Measurements from ENCODE around the gene AKAP5. TPM values are rescaled to one million over a fixed set of nuclear protein-coding genes. Genes with fewer than 3 reads are reported as not detected.

Gene AKAP5
- total RNA-seq, 1 donor from 2014 or later: 2.9 TPM

GRCh38 chr14:64504310-64504896 is 39.1 kb downstream of the AKAP5 start, which contains the start of gene ZBTB1:
Gene ZBTB1, plus strand, starts transcription at chr14:64504770. Its CDS starts 16,735 bp downstream, at chr14:64521505.
- no peak for TF ChIP-seq EZH2 (IDR thresholded peaks at IDR 0.05; ENCODE audit: insufficient read depth, low read length)
- TF ChIP-seq, protein P1, sequence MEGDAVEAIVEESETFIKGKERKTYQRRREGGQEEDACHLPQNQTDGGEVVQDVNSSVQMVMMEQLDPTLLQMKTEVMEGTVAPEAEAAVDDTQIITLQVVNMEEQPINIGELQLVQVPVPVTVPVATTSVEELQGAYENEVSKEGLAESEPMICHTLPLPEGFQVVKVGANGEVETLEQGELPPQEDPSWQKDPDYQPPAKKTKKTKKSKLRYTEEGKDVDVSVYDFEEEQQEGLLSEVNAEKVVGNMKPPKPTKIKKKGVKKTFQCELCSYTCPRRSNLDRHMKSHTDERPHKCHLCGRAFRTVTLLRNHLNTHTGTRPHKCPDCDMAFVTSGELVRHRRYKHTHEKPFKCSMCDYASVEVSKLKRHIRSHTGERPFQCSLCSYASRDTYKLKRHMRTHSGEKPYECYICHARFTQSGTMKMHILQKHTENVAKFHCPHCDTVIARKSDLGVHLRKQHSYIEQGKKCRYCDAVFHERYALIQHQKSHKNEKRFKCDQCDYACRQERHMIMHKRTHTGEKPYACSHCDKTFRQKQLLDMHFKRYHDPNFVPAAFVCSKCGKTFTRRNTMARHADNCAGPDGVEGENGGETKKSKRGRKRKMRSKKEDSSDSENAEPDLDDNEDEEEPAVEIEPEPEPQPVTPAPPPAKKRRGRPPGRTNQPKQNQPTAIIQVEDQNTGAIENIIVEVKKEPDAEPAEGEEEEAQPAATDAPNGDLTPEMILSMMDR (IDR thresholded peaks at IDR 0.05; ENCODE audit: insufficient read depth, low read depth, low read length): no peak
- peaks cover 39% of the 10 kb centered on the region for H3K4me1 Mint-ChIP-seq (ENCODE audit: low read depth, unreplicated experiment)
- H3K4me3 Mint-ChIP-seq (ENCODE audit: unreplicated experiment): peak within 1 kb of the TSS; percentile 97
- Histone ChIP-seq H3K9me3 (ENCODE audit: insufficient read depth, low read depth, low read length) (no peaks in the 10 kb centered on the region), H3K27me3 (ENCODE audit: insufficient read depth, low read length) (no peaks in the 10 kb centered on the region), H3K36me3 (ENCODE audit: insufficient read depth, low read length) (no peaks in the 10 kb centered on the region), H3K79me2 (ENCODE audit: insufficient read depth, low read length) (peaks cover 87% of the 10 kb centered on the region), H3K9ac (ENCODE audit: low read length) (peak within 1 kb of the TSS; percentile 99), H3K4me1 (ENCODE audit: insufficient read depth, low read length) (peaks cover 44% of the 10 kb centered on the region), H3K27ac (ENCODE audit: low read depth, low read length) (peak within 1 kb of the TSS; percentile 97), H2AFZ (ENCODE audit: low read depth, low read length) (peak within 1 kb of the TSS; percentile 49), H4K20me1 (ENCODE audit: insufficient read depth, low read length) (peaks cover 43% of the 10 kb centered on the region), H3K4me2 (ENCODE audit: low read length) (peak within 1 kb of the TSS; percentile 93), H3K4me3 (ENCODE audit: insufficient read depth, low read depth, low read length) (peak within 1 kb of the TSS; percentile 87)
- H3K27me3 Mint-ChIP-seq (ENCODE audit: low read depth, unreplicated experiment): no peaks in the 10 kb centered on the region
- DNase-seq (ENCODE audit: low read depth) (peak; percentile 83), FAIRE-seq (no peak)
- H3K36me3 Mint-ChIP-seq (ENCODE audit: low read depth, unreplicated experiment): peaks cover 5% of the 10 kb centered on the region
- H3K9me3 Mint-ChIP-seq (ENCODE audit: unreplicated experiment): no peaks in the 10 kb centered on the region
- peak within 1 kb of the TSS; percentile 94 for H3K27ac Mint-ChIP-seq (ENCODE audit: unreplicated experiment)

DNA sequence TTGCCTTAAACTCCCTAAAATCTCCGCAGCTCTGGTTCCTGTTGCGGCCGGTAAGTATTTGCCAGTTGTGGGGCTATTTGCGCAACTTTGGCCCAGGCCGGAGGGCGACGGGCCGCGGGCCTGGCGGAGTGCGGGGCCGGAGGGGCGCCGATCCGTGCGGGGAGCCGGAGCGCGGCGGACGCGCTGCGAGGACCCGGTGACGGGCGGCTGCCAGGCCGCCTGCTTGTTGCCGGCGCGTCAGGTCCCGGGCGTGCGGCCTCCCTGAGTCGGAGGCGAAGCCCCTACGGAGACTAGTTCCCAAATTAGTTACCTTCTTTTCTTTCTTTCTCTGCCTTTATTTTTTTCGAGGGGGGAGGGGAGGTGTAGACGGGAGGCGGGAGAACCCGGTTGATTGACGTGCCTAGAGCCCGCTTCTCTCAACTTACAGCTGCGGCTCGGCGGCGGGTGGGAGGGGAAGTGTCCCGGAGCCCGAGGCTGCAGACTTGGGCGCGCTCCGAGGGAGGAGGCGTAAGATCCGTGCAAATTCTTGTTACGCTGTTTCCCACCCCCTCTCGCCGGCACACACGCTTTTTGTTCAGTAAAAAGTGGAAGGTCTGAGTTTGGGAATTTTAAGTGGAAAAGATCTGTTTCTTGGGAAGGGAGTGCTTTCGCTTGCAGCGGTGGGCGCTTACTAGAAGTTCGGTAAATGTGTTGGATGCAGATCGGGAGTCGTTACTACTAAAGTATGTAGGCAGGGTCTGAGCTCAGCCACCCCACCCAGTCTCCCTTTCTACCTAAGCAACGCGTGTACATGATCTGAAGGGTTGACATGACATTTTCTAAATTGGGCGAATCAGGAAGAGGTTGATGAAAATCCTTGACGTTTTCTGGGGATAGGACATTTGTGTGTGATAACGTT is 39.8 kb downstream of the AKAP5 start:
- H3K4me2 ChIP-seq (ENCODE audit: low read length): peak overlapping the region; percentile 93
- H3K4me1 ChIP-seq (ENCODE audit: insufficient read depth, low read length): peaks cover 44% of the 10 kb centered on the region
- Mint-ChIP-seq H3K27me3 (ENCODE audit: low read depth, unreplicated experiment) (no peaks in the 10 kb centered on the region), H3K27ac (ENCODE audit: unreplicated experiment) (peak overlapping the region; percentile 94), H3K4me3 (ENCODE audit: unreplicated experiment) (peak overlapping the region; percentile 97), H3K4me1 (ENCODE audit: low read depth, unreplicated experiment) (peaks cover 42% of the 10 kb centered on the region), H3K9me3 (ENCODE audit: unreplicated experiment) (no peaks in the 10 kb centered on the region), H3K36me3 (ENCODE audit: low read depth, unreplicated experiment) (peaks cover 5% of the 10 kb centered on the region)
- no peaks in the 10 kb centered on the region for H3K36me3 ChIP-seq (ENCODE audit: insufficient read depth, low read length)
- peaks cover 48% of the 10 kb centered on the region for H4K20me1 ChIP-seq (ENCODE audit: insufficient read depth, low read length)
- H3K9ac ChIP-seq (ENCODE audit: low read length): peak overlapping the region; percentile 99
- TF ChIP-seq EZH2 (IDR thresholded peaks at IDR 0.05; ENCODE audit: insufficient read depth, low read length): no peak
- TF ChIP-seq, protein P1 (IDR thresholded peaks at IDR 0.05; ENCODE audit: insufficient read depth, low read depth, low read length): no peak
- H2AFZ ChIP-seq (ENCODE audit: low read depth, low read length): peak overlapping the region; percentile 47
- FAIRE-seq: no peak
- DNase-seq (ENCODE audit: low read depth): peak; percentile 73
- no peaks in the 10 kb centered on the region for H3K9me3 ChIP-seq (ENCODE audit: insufficient read depth, low read depth, low read length)
- H3K79me2 ChIP-seq (ENCODE audit: insufficient read depth, low read length): peaks cover 86% of the 10 kb centered on the region
- peak overlapping the region; percentile 87 for H3K4me3 ChIP-seq (ENCODE audit: insufficient read depth, low read depth, low read length)
- peak overlapping the region; percentile 97 for H3K27ac ChIP-seq (ENCODE audit: low read depth, low read length)
- no peaks in the 10 kb centered on the region for H3K27me3 ChIP-seq (ENCODE audit: insufficient read depth, low read length)

Measured in astrocyte (in vitro differentiated cells and primary cell).